ENCODE data around the gene CRADD. TPM values are rescaled to one million over a fixed set of nuclear protein-coding genes. Genes with fewer than 3 reads are reported as not detected.

CRADD gene
- total and polyA plus RNA-seq, 2 of the 4 experiments (the other 2 are of a cell fraction), result 11.1 to 14.0 TPM

GRCh38 chr12:93709386-93709785, 32.2 kb downstream of the CRADD start:
- H3K18ac ChIP-seq (ENCODE audit: low read depth, low read length), result no peak overlapping the region
- no CpG with 5 or more reads among the region's 4 CpGs for WGBS, 2 experiments (ENCODE audit: extremely low coverage in 2 of 2, insufficient read length in 1 of 2)
- no peak for TF ChIP-seq MAFK (IDR thresholded peaks at IDR 0.05; ENCODE audit: low read depth, low read length)

More at GRCh38 chr12:93709386-93709785, 32.2 kb downstream of the CRADD start:
- intact Hi-C loops (cut with micrococcal nuclease), result no loop called here
- Histone ChIP-seq H3K79me1 (ENCODE audit: low read depth in 1 of 2, low read length in 2 of 2) (peaks cover 8 to 20% of the 10 kb centered on the region in 2 experiments; a peak in 3 of 4 replicates), H3K9ac (ENCODE audit: low read depth, low read length) (no peak overlapping the region), H4K20me1 (ENCODE audit: insufficient read depth, low read length) (no peaks in the 10 kb centered on the region), H2AFZ (replicated peaks; ENCODE audit: low read length, poor library complexity) (no peak overlapping the region), H2BK20ac (ENCODE audit: low read depth, low read length) (no peak overlapping the region), H2BK15ac (ENCODE audit: low read depth, low read length) (no peak overlapping the region), H2AK5ac (ENCODE audit: low read depth, low read length) (no peak overlapping the region), H4K5ac (ENCODE audit: low read depth, low read length) (no peak overlapping the region), H4K8ac (ENCODE audit: low read depth in 2 of 2, low read length in 2 of 2) (no peak overlapping the region), H2AK9ac (replicated peaks; ENCODE audit: low read depth, low read length, poor library complexity) (no peak overlapping the region), H3K27me3 (ENCODE audit: control insufficient read depth, insufficient read depth, low read length) (no peaks in the 10 kb centered on the region), H3K9me3 (ENCODE audit: control insufficient read depth, insufficient read depth, low read length) (peaks cover 5% of the 10 kb centered on the region; the same call in 1 of the 2 replicates), H3K14ac (replicated peaks; ENCODE audit: low read depth, low read length) (no peak overlapping the region), H3K56ac (ENCODE audit: extremely low read depth, insufficient read depth, low read length) (no peak overlapping the region), H3K4me2 (ENCODE audit: low read depth, low read length) (no peak overlapping the region), H3K23ac (ENCODE audit: low read depth, low read length) (no peak overlapping the region), H3K36me3 (ENCODE audit: control insufficient read depth, insufficient read depth, low read length) (no peaks in the 10 kb centered on the region), H3K4me3 (ENCODE audit: insufficient read depth, low read depth, low read length) (no peak overlapping the region), H4K91ac (ENCODE audit: insufficient read depth, low read depth, low read length) (no peak overlapping the region), H3K27ac (ENCODE audit: insufficient read depth, low read length) (no peak overlapping the region), H2BK120ac (ENCODE audit: low read depth, low read length) (no peak overlapping the region), H3K4ac (ENCODE audit: low read depth, low read length) (no peak overlapping the region), H3K9me1 (ENCODE audit: insufficient read depth, low read length) (no peaks in the 10 kb centered on the region), H2BK5ac (ENCODE audit: low read depth, low read length, poor library complexity, severe bottlenecking) (no peak overlapping the region), H3K4me1 (ENCODE audit: control insufficient read depth, insufficient read depth, low read length) (no peaks in the 10 kb centered on the region; the same call in 1 of the 2 replicates)
- ATAC-seq (ENCODE audit: low read depth) (no peak), DNase-seq (no peak)
- BruUV-seq (replicated peaks), result no TSS peak
- dilution Hi-C loops (cut with HindIII; ENCODE audit: low sequenced_read_pairs, unreplicated experiment), result no loop called here
- in situ Hi-C loops (cut with MboI; ENCODE audit: low sequenced_read_pairs), result no loop called here
- ChIA-PET CTCF (no interaction called here), POLR2A (ENCODE audit: unreplicated experiment) (no interaction called here)

Measured in IMR-90 (cell line).